HepG2 (cell line): Measurements from ENCODE around the gene PAFAH1B2.

Experiments used
- FOXK1 ChIP-seq: sonication (generic); formaldehyde crosslinking; IDR thresholded peaks from 2 replicates; pipeline ENCODE4 v1.4.0; 2020; ENCODE audit warnings: low read depth, missing genetic modification reagents, borderline replicate concordance
- POLR2AphosphoS5 ChIP-seq: IDR thresholded peaks from 2 replicates; pipeline ENCODE4 v1.6.1; 2012; ENCODE audit warnings: low read depth, low read length
- SP1 ChIP-seq, 2 experiments: fragments of 450-650 bp in 1 of 2; sonication (generic) in 1 of 2; formaldehyde crosslinking in 1 of 2; IDR thresholded peaks; 2 replicates each; pipeline versions ENCODE4 v1.4.0 to v1.6.1; 2016 to 2020; ENCODE audit warnings: missing genetic modification reagents in 1 of 2
- ZGPAT ChIP-seq: IDR thresholded peaks from 2 replicates; pipeline ENCODE4 v1.6.1; 2016; ENCODE audit warnings: mild to moderate bottlenecking

GRCh38 chr11:117199053-117199915 lies 55.2 kb downstream of the PAFAH1B2 start, which contains the start of gene TAGLN:
- TF ChIP-seq ZGPAT (CRISPR knock-in tag): no peak
- TF ChIP-seq FOXK1 (CRISPR knock-in tag): no peak
- TF ChIP-seq POLR2AphosphoS5: no peak
- no peak for TF ChIP-seq SP1 (IDR thresholded peaks at IDR 0.05)
- no peak for TF ChIP-seq SP1 (CRISPR knock-in tag; IDR thresholded peaks at IDR 0.05)
